Stomach smooth muscle (tissue), 2 donors: ENCODE data around the gene HLA-DOB.

Source experiments
- H3K27ac ChIP-seq: one replicate; pipeline ENCODE4 v1.7.0; 2013; ENCODE audit warnings: mild to moderate bottlenecking, low read length, inconsistent platforms
- H3K27me3 ChIP-seq, 2 donors: one replicate each; pipeline ENCODE4 v1.7.0; 2013; ENCODE audit warnings: low read length in 2 of 2; ENCODE audit not compliant: insufficient read depth in 2 of 2, control insufficient read depth in 1 of 2
- H3K36me3 ChIP-seq, 2 donors: one replicate each; pipeline ENCODE4 v1.7.0; 2013; ENCODE audit warnings: low read length in 2 of 2; ENCODE audit not compliant: control insufficient read depth in 2 of 2, insufficient read depth in 2 of 2
- H3K4me1 ChIP-seq: one replicate; pipeline ENCODE4 v1.7.0; 2013; ENCODE audit warnings: low read length; ENCODE audit not compliant: control insufficient read depth, insufficient read depth
- H3K4me3 ChIP-seq, 2 donors: one replicate each; pipeline ENCODE4 v1.7.0; 2013; ENCODE audit warnings: low read length in 2 of 2
- H3K9ac ChIP-seq, 2 donors: one replicate each; pipeline ENCODE4 v1.7.0; 2013; ENCODE audit warnings: low read length in 2 of 2, mild to moderate bottlenecking in 1 of 2
- H3K9me3 ChIP-seq, 2 donors: one replicate each; pipeline ENCODE4 v1.7.0; 2013; ENCODE audit warnings: low read length in 2 of 2; ENCODE audit not compliant: control insufficient read depth in 2 of 2
- donor health status: healthy.
- donor health status: Pancreatic carcinoma.

The HLA-DOB gene

DNA sequence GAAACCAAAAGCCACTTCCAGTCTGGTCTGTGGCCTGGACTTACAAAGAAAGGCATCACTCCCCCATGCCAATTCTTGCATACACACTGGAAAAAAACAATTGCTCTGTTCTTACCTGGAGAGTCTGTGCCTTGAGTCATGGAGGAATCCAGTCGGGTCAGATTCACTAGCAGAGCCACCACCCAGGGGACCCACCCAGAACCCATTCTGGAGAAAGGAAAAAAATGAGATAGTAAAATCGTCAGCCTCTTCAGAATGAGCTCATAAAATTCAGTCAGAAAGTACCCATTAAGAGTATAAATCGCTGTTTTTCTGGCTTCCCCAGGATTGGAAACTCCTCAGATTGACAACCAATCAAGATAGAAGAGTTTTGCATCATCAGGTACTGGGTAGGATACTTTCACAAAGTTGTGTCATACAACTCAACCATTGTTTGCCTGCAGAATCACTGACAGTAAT lies at the start of gene HLA-DOB:
TSS of gene HLA-DOB (minus strand) at position 257 of the 459 bp plus-strand sequence. CDS start at position 206, 51 bp downstream.
- H3K9ac ChIP-seq, result no peak within 1 kb of the TSS
- no peaks in the 10 kb centered on the region for H3K36me3 ChIP-seq
- H3K9me3 ChIP-seq, result no peaks in the 10 kb centered on the region
- no peaks in the 10 kb centered on the region for H3K4me1 ChIP-seq
- H3K27me3 ChIP-seq, result peaks cover 0 to 2% of the 10 kb centered on the region in 2 donors
- no peak within 1 kb of the TSS for H3K4me3 ChIP-seq
- no peak within 1 kb of the TSS for H3K27ac ChIP-seq

GRCh38 chr6:32865724-32866443 lies 49.1 kb upstream of the HLA-DOB start:
- no peaks in the 10 kb centered on the region for H3K36me3 ChIP-seq
- H3K9me3 ChIP-seq, result no peaks in the 10 kb centered on the region
- peaks cover 4% of the 10 kb centered on the region for H3K4me1 ChIP-seq
- no peak overlapping the region for H3K4me3 ChIP-seq
- H3K27ac ChIP-seq, result no peak overlapping the region
- H3K9ac ChIP-seq, result no peak overlapping the region
- H3K27me3 ChIP-seq, result peaks cover 2 to 5% of the 10 kb centered on the region in 2 donors

GRCh38 chr6:32862725-32863124 lies 45.9 kb upstream of the HLA-DOB start:
- peaks cover 6 to 9% of the 10 kb centered on the region in 2 donors for H3K36me3 ChIP-seq
- no peaks in the 10 kb centered on the region for H3K9me3 ChIP-seq
- H3K27ac ChIP-seq, result no peak overlapping the region
- H3K27me3 ChIP-seq, result no peaks in the 10 kb centered on the region
- H3K4me3 ChIP-seq, result no peak overlapping the region
- no peak overlapping the region for H3K9ac ChIP-seq
- H3K4me1 ChIP-seq, result peaks cover 4% of the 10 kb centered on the region

- Histone ChIP-seq H3K4me3 (no peak overlapping the region), H3K36me3 (peaks cover 8 to 9% of the 10 kb centered on the region in 2 donors), H3K4me1 (peaks cover 4% of the 10 kb centered on the region), H3K9me3 (no peaks in the 10 kb centered on the region), H3K27me3 (no peaks in the 10 kb centered on the region), H3K9ac (no peak overlapping the region), H3K27ac (no peak overlapping the region)
Measured at GRCh38 chr6:32860674-32861073, 43.9 kb upstream of the HLA-DOB start.

GRCh38 chr6:32858194-32858593 lies 41.4 kb upstream of the HLA-DOB start:
- no peak overlapping the region for H3K4me3 ChIP-seq
- peaks cover 19% of the 10 kb centered on the region for H3K4me1 ChIP-seq
- H3K27me3 ChIP-seq, result no peaks in the 10 kb centered on the region
- H3K9me3 ChIP-seq, result no peaks in the 10 kb centered on the region
- peaks cover 8 to 9% of the 10 kb centered on the region in 2 donors for H3K36me3 ChIP-seq
- H3K9ac ChIP-seq, result no peak overlapping the region
- H3K27ac ChIP-seq, result no peak overlapping the region

- Histone ChIP-seq H3K9me3 (no peaks in the 10 kb centered on the region), H3K4me3 (no peak overlapping the region), H3K27me3 (no peaks in the 10 kb centered on the region), H3K9ac (no peak overlapping the region), H3K36me3 (peaks cover 8 to 9% of the 10 kb centered on the region in 2 donors), H3K4me1 (peaks cover 27% of the 10 kb centered on the region), H3K27ac (no peak overlapping the region)
Measured at GRCh38 chr6:32857156-32857891, 40.5 kb upstream of the HLA-DOB start.

GRCh38 chr6:32855467-32856174 lies 38.8 kb upstream of the HLA-DOB start:
- no peak overlapping the region for H3K27ac ChIP-seq
- no peaks in the 10 kb centered on the region for H3K27me3 ChIP-seq
- H3K9ac ChIP-seq, result no peak overlapping the region
- no peaks in the 10 kb centered on the region for H3K9me3 ChIP-seq
- peaks cover 17 to 19% of the 10 kb centered on the region in 2 donors for H3K36me3 ChIP-seq
- H3K4me1 ChIP-seq, result peaks cover 37% of the 10 kb centered on the region
- H3K4me3 ChIP-seq, result peak overlapping the region in 1 of 2 donors; percentile 8

DNA sequence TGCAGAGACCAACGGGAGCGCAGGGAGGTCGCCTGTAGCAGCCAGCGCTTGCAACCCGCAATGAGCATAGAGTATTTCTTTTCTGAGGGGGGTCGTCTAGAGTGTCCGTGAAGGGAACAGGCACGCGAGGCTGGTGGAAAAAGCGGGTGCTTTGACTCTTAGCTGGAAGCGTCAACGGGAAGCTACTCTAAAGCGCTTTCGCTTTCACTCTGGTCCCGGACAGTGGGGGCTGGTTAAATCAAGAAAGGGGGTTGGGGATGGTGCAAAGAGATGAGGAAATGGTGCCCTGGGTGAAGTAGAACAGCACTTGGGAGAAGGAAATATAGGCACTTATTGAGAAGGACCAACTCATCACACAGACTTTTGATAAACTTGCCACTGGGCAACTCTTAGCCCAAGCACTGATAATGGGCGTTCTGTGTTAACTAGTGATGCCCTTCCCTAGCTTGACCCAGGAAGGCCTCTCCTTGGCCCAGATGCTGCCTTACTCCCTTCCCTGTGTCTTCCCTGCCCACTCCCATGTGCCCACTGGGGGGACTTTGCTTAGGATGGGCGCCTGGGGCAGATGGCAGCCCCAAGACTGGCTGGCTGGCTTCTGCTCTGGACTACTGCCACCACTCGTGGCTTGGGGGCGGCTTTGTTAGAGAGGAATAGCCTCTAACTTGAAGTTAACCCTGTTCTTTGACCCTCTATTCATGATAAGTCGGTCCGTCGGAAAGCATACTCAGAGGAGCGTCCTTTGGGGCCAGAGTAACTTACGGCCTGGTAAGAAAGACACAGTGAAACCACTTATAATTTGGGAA lies 37.8 kb upstream of the HLA-DOB start:
- Histone ChIP-seq H3K4me3 (peak overlapping the region; percentile 81 to 92), H3K27me3 (no peaks in the 10 kb centered on the region), H3K27ac (peak overlapping the region; percentile 95), H3K4me1 (peaks cover 37% of the 10 kb centered on the region), H3K9me3 (no peaks in the 10 kb centered on the region), H3K36me3 (peaks cover 26 to 28% of the 10 kb centered on the region in 2 donors), H3K9ac (peak overlapping the region; percentile 93)

GRCh38 chr6:32853541-32854375 lies 37.0 kb upstream of the HLA-DOB start, which contains the start of the genes PSMB9 and TAP1:
TSS of gene PSMB9 (plus strand) at chr6:32854192. CDS start at chr6:32854230, 38 bp downstream.
TSS of gene TAP1 (minus strand) at chr6:32853704. CDS start at chr6:32853636, 68 bp downstream.
- Histone ChIP-seq H3K9me3 (no peaks in the 10 kb centered on the region), H3K36me3 (peaks cover 26 to 29% of the 10 kb centered on the region in 2 donors), H3K27ac (peak within 1 kb of the TSS; percentile 95), H3K9ac (peak within 1 kb of the TSS; percentile 93), H3K27me3 (no peaks in the 10 kb centered on the region), H3K4me1 (peaks cover 37% of the 10 kb centered on the region), H3K4me3 (peak within 1 kb of the TSS; percentile 81 to 92)
